ENCODE data around the gene MCTP2. TPM values are rescaled to one million over a fixed set of nuclear protein-coding genes. Genes with fewer than 3 reads are reported as not detected.

Gene MCTP2
- total RNA-seq, 1 experiment from 2014 or later = 1.3 TPM

GRCh38 chr15:94362385-94363092, 131.2 kb downstream of the MCTP2 start:
- no peak overlapping the region for H3K9ac ChIP-seq (ENCODE audit: extremely low read depth, insufficient read length, low read length)
- H2BK20ac ChIP-seq (ENCODE audit: low read depth, low read length, poor library complexity, severe bottlenecking) = no peak overlapping the region
- H2BK5ac ChIP-seq (ENCODE audit: insufficient read length, low read length) = no peak overlapping the region
- H3K27me3 ChIP-seq (ENCODE audit: insufficient read depth, low read length) = no peaks in the 10 kb centered on the region
- no peak overlapping the region for H2BK120ac ChIP-seq (ENCODE audit: low read depth, low read length, poor library complexity, severe bottlenecking)
- no peak for DNase-seq
- H4K91ac ChIP-seq (ENCODE audit: insufficient read length, low read depth, low read length) = no peak overlapping the region
- no peak overlapping the region for H3T11ph ChIP-seq (ENCODE audit: low read length)
- no peak overlapping the region for H4K8ac ChIP-seq (replicated peaks; ENCODE audit: insufficient read length, low read depth, low read length)
- H2AFZ ChIP-seq (ENCODE audit: low read length) = no peak overlapping the region
- no peak for TF ChIP-seq CTCF (conservative IDR thresholded peaks at IDR 0.05)
- H3K23ac ChIP-seq (ENCODE audit: insufficient read length, low read depth, low read length) = no peak overlapping the region
- no peak overlapping the region for H4K5ac ChIP-seq (ENCODE audit: insufficient read length, low read depth, low read length)
- H3K18ac ChIP-seq (ENCODE audit: insufficient read length, low read depth, low read length) = no peak overlapping the region
- Mint-ChIP-seq H3K4me3 (no peak overlapping the region), H3K36me3 (ENCODE audit: insufficient read depth in 1 of 3, low read depth in 3 of 3) (no peaks in the 10 kb centered on the region), H3K27me3 (ENCODE audit: low read depth) (no peaks in the 10 kb centered on the region), H3K9me3 (no peaks in the 10 kb centered on the region), H3K27ac (no peak overlapping the region), H3K4me1 (no peaks in the 10 kb centered on the region; a peak in 1 of 4 replicates)
- no peaks in the 10 kb centered on the region for H3K23me2 ChIP-seq (ENCODE audit: insufficient read length, low read depth, low read length, poor library complexity, severe bottlenecking)
- no peak overlapping the region for H2BK12ac ChIP-seq (ENCODE audit: insufficient read length, low read depth, low read length)
- H3K56ac ChIP-seq (ENCODE audit: insufficient read length, low read depth, low read length) = no peak overlapping the region
- no peak overlapping the region for H3K14ac ChIP-seq (ENCODE audit: insufficient read depth, low read length)
- no peaks in the 10 kb centered on the region for H3K9me3 ChIP-seq (ENCODE audit: control insufficient read depth, low read depth, low read length)
- no peaks in the 10 kb centered on the region for H3K79me2 ChIP-seq (ENCODE audit: insufficient read depth, low read length)
- H2BK15ac ChIP-seq (ENCODE audit: low read depth, low read length) = no peak overlapping the region
- H2AK5ac ChIP-seq (ENCODE audit: insufficient read length, low read length) = no peak overlapping the region
- no peaks in the 10 kb centered on the region for H4K20me1 ChIP-seq (ENCODE audit: control insufficient read depth, insufficient read depth, insufficient read length)
- H3K4me2 ChIP-seq (ENCODE audit: insufficient read depth, insufficient read length, low read length) = no peak overlapping the region
- no peak overlapping the region for H3K4ac ChIP-seq (ENCODE audit: low read depth, low read length)
- H3K4me1 ChIP-seq (ENCODE audit: insufficient read depth, low read length) = no peaks in the 10 kb centered on the region
- no peak overlapping the region for H3K27ac ChIP-seq (ENCODE audit: insufficient read length, low read depth, low read length)
- no CpG with 5 or more reads among the region's 4 CpGs for WGBS (ENCODE audit: extremely low coverage, insufficient read length, low lambda C conversion rate)
- H3K79me1 ChIP-seq (ENCODE audit: insufficient read depth, low read depth, low read length, poor library complexity, severe bottlenecking) = no peaks in the 10 kb centered on the region

All from H9 (cell line).